ENCODE measurements around the gene NCKAP5.
A peak's percentile ranks its signal among the peaks of the same experiment; 100 is the strongest.

The NCKAP5 gene

GRCh38 chr2:132915812-132916549 is 652.3 kb downstream of the NCKAP5 start:
- no peak overlapping the region for H2AFZ ChIP-seq (ENCODE audit: low read depth, low read length)
- no peak overlapping the region for H4K8ac ChIP-seq (ENCODE audit: low read length)
- no peak overlapping the region for H2AK5ac ChIP-seq (ENCODE audit: low read length, severe bottlenecking)
- DNase-seq = no peak
- H3K27ac ChIP-seq (ENCODE audit: low read length, poor library complexity, severe bottlenecking) = no peak overlapping the region
- H3K18ac ChIP-seq (ENCODE audit: low read depth in 1 of 2, low read length in 2 of 2) = no peak overlapping the region
- no peaks in the 10 kb centered on the region for H3K79me1 ChIP-seq (replicated peaks; ENCODE audit: low read length, poor library complexity, severe bottlenecking)
- no peaks in the 10 kb centered on the region for H3K36me3 ChIP-seq (ENCODE audit: control insufficient read depth in 1 of 2, insufficient read depth in 2 of 2, low read depth in 1 of 2, low read length in 2 of 2)
- H2BK5ac ChIP-seq (ENCODE audit: low read depth, low read length, poor library complexity, severe bottlenecking) = no peak overlapping the region
- H3K9ac ChIP-seq (ENCODE audit: low read length) = no peak overlapping the region
- no peak overlapping the region for H3K4me2 ChIP-seq (ENCODE audit: low read length, poor library complexity, severe bottlenecking)
- H3K9me3 ChIP-seq (ENCODE audit: control insufficient read depth, low read length) = no peaks in the 10 kb centered on the region
- H4K91ac ChIP-seq (ENCODE audit: low read length) = no peak overlapping the region
- no peak overlapping the region for H3K4ac ChIP-seq (ENCODE audit: low read depth in 1 of 2, low read length in 2 of 2)
- no peak overlapping the region for H2BK12ac ChIP-seq (ENCODE audit: low read length in 2 of 2)
- H3K23ac ChIP-seq (ENCODE audit: low read length in 2 of 2) = no peak overlapping the region
- no peak overlapping the region for H2BK15ac ChIP-seq (ENCODE audit: low read depth, poor library complexity, severe bottlenecking)
- no peaks in the 10 kb centered on the region for H3K27me3 ChIP-seq (ENCODE audit: control insufficient read depth in 1 of 2, insufficient read depth in 1 of 2, low read length in 2 of 2)
- H3K4me1 ChIP-seq (ENCODE audit: control insufficient read depth, insufficient read depth, low read depth, low read length) = no peaks in the 10 kb centered on the region
- 90% methylated on average over 2 of the region's 6 CpGs for WGBS
- no peak overlapping the region for H2BK120ac ChIP-seq (ENCODE audit: low read depth, low read length)
- no peak overlapping the region for H3K4me3 ChIP-seq (ENCODE audit: insufficient read depth in 1 of 2, low read depth in 1 of 2, low read length in 2 of 2)
- no peak overlapping the region for H3K14ac ChIP-seq (ENCODE audit: low read length in 2 of 2)

DNA sequence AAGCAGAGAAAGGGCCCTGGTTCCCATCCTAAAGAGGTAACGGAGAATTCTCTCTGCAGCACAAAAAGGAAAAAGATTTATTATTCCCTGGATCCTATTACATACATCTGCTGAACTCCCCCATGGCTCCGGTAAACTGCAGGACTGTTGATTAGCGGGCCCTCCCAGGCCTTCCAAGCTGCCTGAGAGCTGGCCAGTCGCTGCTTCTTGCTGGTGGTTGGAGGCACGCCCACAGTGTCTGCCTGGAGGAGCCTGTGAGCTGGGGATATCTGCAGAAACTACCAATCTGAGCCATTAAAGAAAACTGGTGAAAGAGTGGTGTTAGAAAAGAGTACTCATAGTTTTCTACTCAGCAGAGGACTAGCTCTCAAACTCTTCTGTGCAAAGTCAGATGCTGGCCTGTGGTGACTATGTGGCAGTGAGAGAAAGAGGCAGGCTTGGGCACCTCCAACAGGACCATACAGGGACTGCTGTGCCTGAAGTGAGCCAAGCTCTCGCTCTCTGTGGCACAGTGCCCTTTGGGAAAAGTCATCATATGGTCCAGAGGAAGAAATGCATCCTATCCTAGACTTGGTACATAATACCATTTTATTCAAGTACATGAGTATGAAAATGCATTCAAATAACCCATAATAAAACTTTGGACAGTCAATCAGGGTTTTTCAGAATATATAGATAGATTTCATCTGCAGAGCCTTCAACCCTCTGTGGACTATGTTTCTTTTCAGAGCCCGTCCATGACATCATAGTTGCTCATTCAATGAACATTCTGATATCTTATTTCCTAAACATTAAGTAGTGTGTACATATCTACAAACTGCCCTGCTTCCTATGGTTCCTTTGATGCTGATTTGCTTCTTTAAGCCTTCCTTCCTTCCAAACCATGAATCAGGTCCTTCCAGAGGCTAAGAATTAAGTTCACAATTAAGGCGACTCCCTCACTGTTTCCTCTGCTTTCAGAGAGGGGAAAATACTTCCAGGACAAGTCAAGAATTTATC is 656.2 kb downstream of the NCKAP5 start:
- no peak overlapping the region for H3K4me2 ChIP-seq (ENCODE audit: low read length, poor library complexity, severe bottlenecking)
- H2BK12ac ChIP-seq (ENCODE audit: low read length in 2 of 2) = no peak overlapping the region
- H3K27ac ChIP-seq (ENCODE audit: low read length, poor library complexity, severe bottlenecking) = no peak overlapping the region
- no peak overlapping the region for H2BK15ac ChIP-seq (ENCODE audit: low read depth, poor library complexity, severe bottlenecking)
- no peak overlapping the region for H3K18ac ChIP-seq (ENCODE audit: low read depth in 1 of 2, low read length in 2 of 2)
- H2AFZ ChIP-seq (ENCODE audit: low read depth, low read length) = peak overlapping the region; percentile 19
- H2BK5ac ChIP-seq (ENCODE audit: low read depth, low read length, poor library complexity, severe bottlenecking) = no peak overlapping the region
- H2AK5ac ChIP-seq (ENCODE audit: low read length, severe bottlenecking) = no peak overlapping the region
- H2BK120ac ChIP-seq (ENCODE audit: low read depth, low read length) = no peak overlapping the region
- H3K79me1 ChIP-seq (replicated peaks; ENCODE audit: low read length, poor library complexity, severe bottlenecking) = no peaks in the 10 kb centered on the region
- H3K4ac ChIP-seq (ENCODE audit: low read depth in 1 of 2, low read length in 2 of 2) = no peak overlapping the region
- H3K36me3 ChIP-seq (ENCODE audit: control insufficient read depth in 1 of 2, insufficient read depth in 2 of 2, low read depth in 1 of 2, low read length in 2 of 2) = no peaks in the 10 kb centered on the region
- no peak overlapping the region for H4K8ac ChIP-seq (ENCODE audit: low read length)
- no peak overlapping the region for H3K14ac ChIP-seq (ENCODE audit: low read length in 2 of 2)
- no peak overlapping the region for H3K9ac ChIP-seq (ENCODE audit: low read length)
- no peak overlapping the region for H3K4me3 ChIP-seq (ENCODE audit: insufficient read depth in 1 of 2, low read depth in 1 of 2, low read length in 2 of 2)
- H4K91ac ChIP-seq (ENCODE audit: low read length) = no peak overlapping the region
- peak; percentile 7 for DNase-seq
- H3K4me1 ChIP-seq (ENCODE audit: control insufficient read depth, insufficient read depth, low read depth, low read length) = no peaks in the 10 kb centered on the region
- H3K23ac ChIP-seq (ENCODE audit: low read length in 2 of 2) = no peak overlapping the region
- H3K27me3 ChIP-seq (ENCODE audit: control insufficient read depth in 1 of 2, insufficient read depth in 1 of 2, low read length in 2 of 2) = no peaks in the 10 kb centered on the region
- 40% methylated on average over 8 of the region's 8 CpGs for WGBS
- no peaks in the 10 kb centered on the region for H3K9me3 ChIP-seq (ENCODE audit: control insufficient read depth, low read length)

DNA sequence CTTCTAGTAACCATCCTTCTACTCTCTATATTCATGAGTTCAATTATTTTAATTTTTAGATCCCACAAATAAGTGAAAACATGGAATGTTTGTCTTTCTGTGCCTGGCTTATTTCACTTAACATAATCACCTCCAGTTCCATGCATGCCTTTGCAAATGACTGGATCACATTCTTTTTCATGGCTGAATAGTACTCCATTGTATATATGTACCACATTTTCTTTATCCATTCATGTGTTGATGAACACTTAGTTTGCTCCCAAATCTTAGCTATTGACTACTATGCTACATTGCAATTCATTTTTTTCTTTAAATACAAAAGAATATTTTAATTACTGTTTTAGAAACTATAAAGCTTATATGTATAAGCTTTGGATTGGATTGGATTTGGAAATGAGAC is 657.8 kb downstream of the NCKAP5 start:
- H2BK12ac ChIP-seq (ENCODE audit: low read length in 2 of 2) = no peak overlapping the region
- no peak overlapping the region for H4K91ac ChIP-seq (ENCODE audit: low read length)
- H2BK15ac ChIP-seq (ENCODE audit: low read depth, poor library complexity, severe bottlenecking) = no peak overlapping the region
- no peak overlapping the region for H3K4me2 ChIP-seq (ENCODE audit: low read length, poor library complexity, severe bottlenecking)
- no peak overlapping the region for H2BK120ac ChIP-seq (ENCODE audit: low read depth, low read length)
- no peak overlapping the region for H2AK5ac ChIP-seq (ENCODE audit: low read length, severe bottlenecking)
- H3K79me1 ChIP-seq (replicated peaks; ENCODE audit: low read length, poor library complexity, severe bottlenecking) = no peaks in the 10 kb centered on the region
- H3K14ac ChIP-seq (ENCODE audit: low read length in 2 of 2) = no peak overlapping the region
- H3K4ac ChIP-seq (ENCODE audit: low read depth in 1 of 2, low read length in 2 of 2) = no peak overlapping the region
- no peak overlapping the region for H3K23ac ChIP-seq (ENCODE audit: low read length in 2 of 2)
- H4K8ac ChIP-seq (ENCODE audit: low read length) = no peak overlapping the region
- H3K9me3 ChIP-seq (ENCODE audit: control insufficient read depth, low read length) = no peaks in the 10 kb centered on the region
- H3K18ac ChIP-seq (ENCODE audit: low read depth in 1 of 2, low read length in 2 of 2) = no peak overlapping the region
- no peak overlapping the region for H2BK5ac ChIP-seq (ENCODE audit: low read depth, low read length, poor library complexity, severe bottlenecking)
- DNase-seq = no peak
- H2AFZ ChIP-seq (ENCODE audit: low read depth, low read length) = no peak overlapping the region
- no peaks in the 10 kb centered on the region for H3K36me3 ChIP-seq (ENCODE audit: control insufficient read depth in 1 of 2, insufficient read depth in 2 of 2, low read depth in 1 of 2, low read length in 2 of 2)
- no peaks in the 10 kb centered on the region for H3K27me3 ChIP-seq (ENCODE audit: control insufficient read depth in 1 of 2, insufficient read depth in 1 of 2, low read length in 2 of 2)
- no peaks in the 10 kb centered on the region for H3K4me1 ChIP-seq (ENCODE audit: control insufficient read depth, insufficient read depth, low read depth, low read length)
- H3K4me3 ChIP-seq (ENCODE audit: insufficient read depth in 1 of 2, low read depth in 1 of 2, low read length in 2 of 2) = no peak overlapping the region
- H3K27ac ChIP-seq (ENCODE audit: low read length, poor library complexity, severe bottlenecking) = no peak overlapping the region
- H3K9ac ChIP-seq (ENCODE audit: low read length) = no peak overlapping the region

GRCh38 chr2:132909427-132909826 is 658.8 kb downstream of the NCKAP5 start:
- Histone ChIP-seq H2BK5ac (ENCODE audit: low read depth, low read length, poor library complexity, severe bottlenecking) (no peak overlapping the region), H3K14ac (ENCODE audit: low read length in 2 of 2) (no peak overlapping the region), H3K4me3 (ENCODE audit: insufficient read depth in 1 of 2, low read depth in 1 of 2, low read length in 2 of 2) (no peak overlapping the region), H2BK120ac (ENCODE audit: low read depth, low read length) (no peak overlapping the region), H3K4me2 (ENCODE audit: low read length, poor library complexity, severe bottlenecking) (no peak overlapping the region), H4K8ac (ENCODE audit: low read length) (no peak overlapping the region), H2AK5ac (ENCODE audit: low read length, severe bottlenecking) (no peak overlapping the region), H2AFZ (ENCODE audit: low read depth, low read length) (no peak overlapping the region), H2BK15ac (ENCODE audit: low read depth, poor library complexity, severe bottlenecking) (no peak overlapping the region), H2BK12ac (ENCODE audit: low read length in 2 of 2) (no peak overlapping the region), H3K9me3 (ENCODE audit: control insufficient read depth, low read length) (no peaks in the 10 kb centered on the region), H3K79me1 (replicated peaks; ENCODE audit: low read length, poor library complexity, severe bottlenecking) (no peaks in the 10 kb centered on the region), H3K27ac (ENCODE audit: low read length, poor library complexity, severe bottlenecking) (no peak overlapping the region), H3K4me1 (ENCODE audit: control insufficient read depth, insufficient read depth, low read depth, low read length) (no peaks in the 10 kb centered on the region), H3K36me3 (ENCODE audit: control insufficient read depth in 1 of 2, insufficient read depth in 2 of 2, low read depth in 1 of 2, low read length in 2 of 2) (no peaks in the 10 kb centered on the region), H3K27me3 (ENCODE audit: control insufficient read depth in 1 of 2, insufficient read depth in 1 of 2, low read length in 2 of 2) (no peaks in the 10 kb centered on the region), H3K23ac (ENCODE audit: low read length in 2 of 2) (no peak overlapping the region), H3K9ac (ENCODE audit: low read length) (no peak overlapping the region), H3K18ac (ENCODE audit: low read depth in 1 of 2, low read length in 2 of 2) (no peak overlapping the region), H4K91ac (ENCODE audit: low read length) (no peak overlapping the region), H3K4ac (ENCODE audit: low read depth in 1 of 2, low read length in 2 of 2) (no peak overlapping the region)
- DNase-seq = peak; percentile 3
- 81% methylated on average over 2 of the region's 2 CpGs for WGBS
